Measurements from ENCODE around the gene CEP85L.
A peak's percentile ranks its signal among the peaks of the same experiment; 100 is the strongest.
"Not testable (repeated sequence)": the region's sequence is repeated elsewhere in the genome, so short reads cannot be mapped to it uniquely, and the experiment has no call there.

Gene CEP85L

DNA sequence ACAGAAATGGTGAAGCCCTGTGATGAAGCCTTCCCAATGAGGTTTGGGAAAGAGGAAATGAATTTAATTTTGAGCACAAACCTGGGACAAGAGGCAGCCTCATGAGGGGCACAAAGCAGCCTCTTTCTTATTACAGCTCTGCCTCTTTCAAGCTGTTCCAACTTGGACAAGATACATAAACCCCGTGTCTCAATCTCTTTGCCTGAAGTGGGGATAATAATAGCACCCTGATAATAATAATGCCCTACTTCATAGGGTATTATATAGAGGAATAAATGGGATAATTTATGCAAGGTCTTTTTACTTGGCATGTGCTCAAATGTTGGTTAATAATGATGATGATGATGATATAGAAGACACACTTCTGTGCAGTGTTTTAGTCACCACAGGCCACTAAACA lies 194.4 kb downstream of the CEP85L start:
- H3K36me3 Mint-ChIP-seq, result no peaks in the 10 kb centered on the region
- no peaks in the 10 kb centered on the region for H3K27me3 Mint-ChIP-seq
- ATAC-seq, result no peak
- H3K27ac Mint-ChIP-seq, result no peak overlapping the region
- no peak overlapping the region for H3K4me3 Mint-ChIP-seq
- no peaks in the 10 kb centered on the region for H3K4me1 Mint-ChIP-seq
- H3K9me3 Mint-ChIP-seq, result peaks cover 18% of the 10 kb centered on the region

DNA sequence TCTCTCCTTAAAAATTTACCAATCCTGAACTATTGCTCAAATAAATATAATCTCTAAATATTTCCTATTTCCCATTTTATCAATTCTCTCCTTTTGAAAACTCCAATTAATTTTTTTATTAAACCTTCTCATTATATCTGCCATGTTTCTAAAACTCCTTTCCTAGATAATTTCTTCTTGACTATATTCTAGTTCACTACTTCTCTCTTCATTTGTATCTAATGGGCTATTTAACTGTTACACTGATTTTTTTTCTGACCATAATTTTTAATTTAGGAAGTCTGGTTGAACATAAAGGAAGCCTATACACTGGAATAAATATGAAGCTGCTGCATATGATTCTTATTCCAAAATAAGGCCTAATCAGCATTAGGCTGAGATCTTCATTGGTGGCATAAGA lies 199.6 kb downstream of the CEP85L start:
- Mint-ChIP-seq H3K4me1 (no peaks in the 10 kb centered on the region), H3K27me3 (no peaks in the 10 kb centered on the region), H3K36me3 (peaks cover 6% of the 10 kb centered on the region), H3K9me3 (peaks cover 36% of the 10 kb centered on the region), H3K27ac (no peak overlapping the region), H3K4me3 (no peak overlapping the region)
- no peak for ATAC-seq

DNA sequence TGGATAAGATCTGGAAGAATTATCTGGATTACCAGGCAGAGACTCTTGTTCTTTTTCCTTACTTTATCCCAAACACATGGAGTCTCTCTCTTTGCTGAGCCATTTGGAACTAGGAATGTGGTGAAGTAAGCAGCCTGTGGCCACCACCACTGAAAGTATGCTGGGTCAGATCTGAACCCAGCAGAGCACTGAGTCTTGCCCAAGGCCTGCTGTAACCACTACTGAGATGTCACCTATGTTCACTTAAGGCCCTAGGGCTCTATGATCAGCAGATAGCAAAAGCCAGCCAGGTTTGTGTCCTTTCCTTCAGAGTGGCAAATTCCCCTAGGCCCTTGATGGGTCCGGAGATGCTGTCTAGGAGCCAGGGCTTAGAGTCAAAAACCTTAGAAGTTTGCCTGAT lies 206.6 kb downstream of the CEP85L start:
- H3K4me1 Mint-ChIP-seq, result no peaks in the 10 kb centered on the region

DNA sequence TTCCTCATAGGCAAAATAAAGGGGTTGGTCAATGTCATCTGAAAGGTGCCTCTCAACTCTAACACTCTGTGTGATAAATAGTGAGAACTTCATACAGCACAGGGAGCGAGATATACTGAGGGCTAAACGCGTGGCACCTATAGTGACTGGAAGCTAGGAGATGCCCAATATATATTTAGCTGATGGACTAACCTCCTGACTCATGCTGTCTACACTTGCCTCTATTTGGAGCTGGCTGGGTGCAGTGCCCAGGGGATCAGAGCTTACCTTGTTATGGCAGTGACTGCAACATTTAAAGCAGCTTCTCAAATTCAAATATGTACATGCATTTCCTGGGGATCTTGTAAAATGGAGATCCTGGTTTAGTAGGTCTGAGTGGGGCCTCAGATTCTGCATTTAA lies 214.9 kb downstream of the CEP85L start:
- Mint-ChIP-seq H3K9me3 (peaks cover 8% of the 10 kb centered on the region), H3K27ac (no peak overlapping the region)

More for the DNA sequence above, 206.6 kb downstream of the CEP85L start:
- Mint-ChIP-seq H3K4me3 (no peak overlapping the region), H3K9me3 (peaks cover 29% of the 10 kb centered on the region), H3K27me3 (no peaks in the 10 kb centered on the region), H3K36me3 (peaks cover 14% of the 10 kb centered on the region), H3K27ac (no peak overlapping the region)
- ATAC-seq, result no peak

DNA sequence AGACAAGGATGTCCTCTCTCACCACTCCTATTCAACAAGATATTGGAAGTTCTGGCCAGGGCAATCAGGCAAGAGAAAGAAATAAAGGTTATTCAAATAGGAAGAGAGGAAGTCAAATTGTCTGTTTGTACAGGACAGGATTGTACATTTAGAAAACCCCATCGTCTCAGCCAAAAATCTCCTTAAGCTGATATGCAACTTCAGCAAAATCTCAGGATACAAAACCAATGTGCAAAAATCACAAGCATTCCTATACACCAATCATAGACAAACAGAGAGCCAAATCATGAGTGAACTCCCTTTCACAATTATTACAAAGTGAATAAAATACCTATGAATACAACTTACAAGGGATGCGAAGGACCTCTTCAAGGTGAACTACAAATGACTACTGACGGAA lies 217.2 kb downstream of the CEP85L start:
- not testable (repeated sequence) for H3K27me3 Mint-ChIP-seq, H3K4me3 Mint-ChIP-seq, H3K4me1 Mint-ChIP-seq, ATAC-seq, H3K27ac Mint-ChIP-seq, H3K9me3 Mint-ChIP-seq
- H3K36me3 Mint-ChIP-seq, result peaks cover 19% of the 10 kb centered on the region

More for the DNA sequence above, 214.9 kb downstream of the CEP85L start:
- no peaks in the 10 kb centered on the region for H3K27me3 Mint-ChIP-seq
- H3K4me3 Mint-ChIP-seq, result no peak overlapping the region
- ATAC-seq, result peak; percentile 43
- H3K36me3 Mint-ChIP-seq, result peaks cover 7% of the 10 kb centered on the region
- no peaks in the 10 kb centered on the region for H3K4me1 Mint-ChIP-seq

DNA sequence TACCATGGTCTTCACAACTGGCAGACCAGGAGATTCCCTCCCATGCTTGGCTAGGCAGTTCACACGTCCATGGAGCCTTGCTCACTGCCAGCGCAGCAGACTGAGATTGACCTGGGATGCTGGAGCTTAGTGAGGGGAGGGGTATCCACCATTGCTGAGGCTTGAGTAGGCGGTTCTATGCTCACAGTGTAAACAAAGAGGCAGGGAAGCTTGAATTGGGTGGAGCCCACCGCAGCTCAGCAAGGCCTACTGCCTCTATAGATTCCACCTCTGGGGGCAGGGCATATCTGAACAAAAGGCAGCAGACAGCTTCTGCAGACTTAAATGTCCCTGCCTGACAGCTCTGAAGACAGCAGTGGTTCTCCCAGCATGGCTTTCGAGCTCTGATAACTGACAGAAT lies 230.1 kb downstream of the CEP85L start:
- peaks cover 45% of the 10 kb centered on the region for H3K36me3 Mint-ChIP-seq
- not testable (repeated sequence) for ATAC-seq, H3K27me3 Mint-ChIP-seq, H3K4me3 Mint-ChIP-seq, H3K4me1 Mint-ChIP-seq, H3K27ac Mint-ChIP-seq
- peaks cover 18% of the 10 kb centered on the region for H3K9me3 Mint-ChIP-seq

DNA sequence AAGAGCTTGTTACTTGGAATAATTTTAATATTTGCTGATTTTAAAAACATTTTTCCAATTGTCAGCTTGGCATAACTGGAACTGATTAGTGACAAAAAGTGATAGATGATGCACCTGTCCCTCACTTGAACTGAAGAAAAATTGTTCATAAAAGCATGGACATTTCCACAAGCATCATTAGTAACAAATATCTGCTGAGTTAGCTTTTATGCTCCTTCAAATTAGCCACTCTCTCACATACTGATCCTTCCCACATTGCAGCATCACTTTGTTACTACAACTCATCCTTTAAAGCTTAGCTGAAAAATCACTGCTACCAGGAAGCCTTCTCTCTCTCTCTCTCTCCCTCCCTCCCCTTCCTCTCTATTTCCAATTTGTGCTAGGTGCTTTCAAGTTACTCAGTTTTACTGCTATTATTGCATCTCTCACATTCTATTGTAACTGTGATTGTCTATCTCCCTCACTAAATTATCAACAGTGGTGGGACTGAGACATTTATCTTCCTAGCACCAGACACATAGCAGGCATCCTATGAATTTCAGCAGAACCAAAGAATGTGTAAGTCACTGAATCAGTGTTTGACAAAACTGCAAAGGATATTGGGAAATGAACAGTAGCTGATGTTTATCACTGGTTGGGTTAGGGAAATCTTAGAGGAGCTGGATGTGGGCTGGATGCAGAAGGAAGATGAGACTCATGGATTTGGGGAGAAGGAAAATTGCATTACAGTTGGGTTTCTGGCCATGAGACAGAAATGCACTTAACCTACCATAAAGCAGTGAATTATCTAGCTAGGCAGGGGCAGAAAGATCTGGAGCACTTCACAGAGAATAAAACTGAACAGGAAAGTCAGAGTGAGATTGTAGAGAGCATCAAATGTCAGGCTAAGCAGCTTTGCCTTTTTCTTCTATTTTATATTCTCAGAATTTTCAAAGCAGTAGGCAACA lies 231.7 kb downstream of the CEP85L start:
- ATAC-seq, result no peak
- Mint-ChIP-seq H3K27ac (no peak overlapping the region), H3K36me3 (peaks cover 30% of the 10 kb centered on the region)

More for the DNA sequence above, 231.7 kb downstream of the CEP85L start:
- Mint-ChIP-seq H3K27me3 (no peaks in the 10 kb centered on the region), H3K9me3 (peaks cover 9% of the 10 kb centered on the region), H3K4me3 (no peak overlapping the region), H3K4me1 (no peaks in the 10 kb centered on the region)

Measured in stimulated activated memory B cell treated with anti-CD40 and anti-IgM and Interleukin-4, amounts not matched to agents 10 μg/mL and 1 μg/mL and 100 μg/mL, for 72 hours (primary cell).